GM19238 (cell line): ENCODE measurements around the gene SNRPA.
"Not testable (repeated sequence)": the region's sequence is repeated elsewhere in the genome, so short reads cannot be mapped to it uniquely, and the experiment has no call there.

Source experiments
- DNase-seq: peaks from one replicate; pipeline ENCODE4 v3.0.0; 2011; ENCODE audit warnings: low spot score; ENCODE audit not compliant: insufficient read length

SNRPA gene

GRCh38 chr19:40721140-40721486 lies 29.9 kb upstream of the SNRPA start:
- no peak for DNase-seq

GRCh38 chr19:40721936-40722661 lies 28.9 kb upstream of the SNRPA start:
- no peak for DNase-seq

GRCh38 chr19:40723661-40724254 lies 27.2 kb upstream of the SNRPA start:
- DNase-seq, result no peak

- DNase-seq, result no peak
Observed at GRCh38 chr19:40724315-40724714, 26.7 kb upstream of the SNRPA start.

- DNase-seq, result no peak
Observed at GRCh38 chr19:40724855-40725254, 26.1 kb upstream of the SNRPA start.

- DNase-seq, result no peak
Observed at GRCh38 chr19:40726279-40726678, 24.7 kb upstream of the SNRPA start.

GRCh38 chr19:40730065-40730464 lies 20.9 kb upstream of the SNRPA start:
- DNase-seq, result not testable (repeated sequence)

- DNase-seq, result not testable (repeated sequence)
Observed at GRCh38 chr19:40732304-40732703, 18.7 kb upstream of the SNRPA start.

GRCh38 chr19:40733149-40733548 lies 17.9 kb upstream of the SNRPA start:
- no peak for DNase-seq

GRCh38 chr19:40735013-40735771 lies 15.8 kb upstream of the SNRPA start:
- DNase-seq, result no peak

GRCh38 chr19:40736661-40737060 lies 14.3 kb upstream of the SNRPA start:
- DNase-seq, result no peak

GRCh38 chr19:40737102-40737644 lies 13.8 kb upstream of the SNRPA start:
- DNase-seq, result no peak

GRCh38 chr19:40739030-40739839 lies 11.8 kb upstream of the SNRPA start:
- no peak for DNase-seq

GRCh38 chr19:40739871-40740703 lies 10.9 kb upstream of the SNRPA start:
- no peak for DNase-seq

- DNase-seq, result no peak
Observed at GRCh38 chr19:40740747-40741146, 10.3 kb upstream of the SNRPA start.

GRCh38 chr19:40741527-40742390 lies 9.2 kb upstream of the SNRPA start:
- no peak for DNase-seq

GRCh38 chr19:40742477-40742876 lies 8.5 kb upstream of the SNRPA start:
- DNase-seq, result no peak

GRCh38 chr19:40742886-40743285 lies 8.1 kb upstream of the SNRPA start:
- DNase-seq, result no peak

- no peak for DNase-seq
Observed at GRCh38 chr19:40743926-40744325, 7.1 kb upstream of the SNRPA start.
